ENCODE results near the gene RAB11B.
"Not testable (repeated sequence)": the region's sequence is repeated elsewhere in the genome, so short reads cannot be mapped to it uniquely, and the experiment has no call there.

Gene RAB11B

GRCh38 chr19:8385103-8385502 lies 5.1 kb upstream of the RAB11B start:
- DNase-seq; H3K27me3 ChIP-seq (ENCODE audit: insufficient read depth, low read depth, severe bottlenecking); H3K4me3 ChIP-seq (ENCODE audit: low read depth, low read length); H3K27ac ChIP-seq; H3K36me3 ChIP-seq; H3K9me3 ChIP-seq (ENCODE audit: severe bottlenecking): not testable (repeated sequence)

GRCh38 chr19:8385566-8385965 lies 4.6 kb upstream of the RAB11B start:
- not testable (repeated sequence) for H3K27me3 ChIP-seq (ENCODE audit: insufficient read depth, low read depth, severe bottlenecking); DNase-seq; H3K27ac ChIP-seq; H3K4me3 ChIP-seq (ENCODE audit: low read depth, low read length); H3K9me3 ChIP-seq (ENCODE audit: severe bottlenecking); H3K36me3 ChIP-seq

GRCh38 chr19:8386419-8386818 lies 3.7 kb upstream of the RAB11B start:
- not testable (repeated sequence) for H3K36me3 ChIP-seq; H3K27ac ChIP-seq; H3K9me3 ChIP-seq (ENCODE audit: severe bottlenecking); DNase-seq; H3K4me3 ChIP-seq (ENCODE audit: low read depth, low read length); H3K27me3 ChIP-seq (ENCODE audit: insufficient read depth, low read depth, severe bottlenecking)

- no peaks in the 10 kb centered on the region for H3K27me3 ChIP-seq (ENCODE audit: insufficient read depth, low read depth, severe bottlenecking)
- no peaks in the 10 kb centered on the region for H3K9me3 ChIP-seq (ENCODE audit: severe bottlenecking)
- peaks cover 9% of the 10 kb centered on the region for H3K36me3 ChIP-seq
- no peak for TF ChIP-seq CTCF (IDR thresholded peaks at IDR 0.05; ENCODE audit: low read depth, low read length)
- DNase-seq = no peak
- H3K27ac ChIP-seq = no peak overlapping the region
- no peak overlapping the region for H3K4me3 ChIP-seq (ENCODE audit: low read depth, low read length)
These were observed 3.2 kb upstream of the RAB11B start for GRCh38 chr19:8386990-8387389.

GRCh38 chr19:8387688-8388611 lies 2.2 kb upstream of the RAB11B start:
- Histone ChIP-seq H3K4me3 (ENCODE audit: low read depth, low read length) (no peak overlapping the region), H3K36me3 (peaks cover 9% of the 10 kb centered on the region)
- DNase-seq = no peak

GRCh38 chr19:8388612-8388958 lies 1.6 kb upstream of the RAB11B start:
- H3K27me3 ChIP-seq (ENCODE audit: insufficient read depth, low read depth, severe bottlenecking) = no peaks in the 10 kb centered on the region
- peaks cover 9% of the 10 kb centered on the region for H3K36me3 ChIP-seq
- H3K4me3 ChIP-seq (ENCODE audit: low read depth, low read length) = no peak overlapping the region
- no peak overlapping the region for H3K27ac ChIP-seq
- H3K9me3 ChIP-seq (ENCODE audit: severe bottlenecking) = no peaks in the 10 kb centered on the region
- no peak for DNase-seq
- TF ChIP-seq CTCF (IDR thresholded peaks at IDR 0.05; ENCODE audit: low read depth, low read length) = no peak

More at GRCh38 chr19:8387688-8388611, 2.2 kb upstream of the RAB11B start:
- TF ChIP-seq CTCF (IDR thresholded peaks at IDR 0.05; ENCODE audit: low read depth, low read length) = no peak
- H3K27me3 ChIP-seq (ENCODE audit: insufficient read depth, low read depth, severe bottlenecking) = no peaks in the 10 kb centered on the region
- H3K9me3 ChIP-seq (ENCODE audit: severe bottlenecking) = no peaks in the 10 kb centered on the region
- H3K27ac ChIP-seq = no peak overlapping the region

- Histone ChIP-seq H3K4me3 (ENCODE audit: low read depth, low read length) (peak overlapping the region; percentile 60), H3K9me3 (ENCODE audit: severe bottlenecking) (no peaks in the 10 kb centered on the region), H3K27ac (peak overlapping the region; percentile 99), H3K36me3 (peaks cover 13% of the 10 kb centered on the region), H3K27me3 (ENCODE audit: insufficient read depth, low read depth, severe bottlenecking) (no peaks in the 10 kb centered on the region)
- no peak for TF ChIP-seq CTCF (IDR thresholded peaks at IDR 0.05; ENCODE audit: low read depth, low read length)
- peak; percentile 95 for DNase-seq
These were observed 439 bp downstream of the RAB11B start for GRCh38 chr19:8390617-8390981.

Data from WERI-Rb-1 (cell line).